Measurements from ENCODE around the gene ZFAND4. TPM values are rescaled to one million over a fixed set of nuclear protein-coding genes. Genes with fewer than 3 reads are reported as not detected.

The ZFAND4 gene
- total and polyA plus RNA-seq, 9 of the 15 experiments (the other 6 are each of a cell fraction or from before 2014, with no cell fraction given), result 0.42 to 3.0 (median 1.5) TPM

DNA sequence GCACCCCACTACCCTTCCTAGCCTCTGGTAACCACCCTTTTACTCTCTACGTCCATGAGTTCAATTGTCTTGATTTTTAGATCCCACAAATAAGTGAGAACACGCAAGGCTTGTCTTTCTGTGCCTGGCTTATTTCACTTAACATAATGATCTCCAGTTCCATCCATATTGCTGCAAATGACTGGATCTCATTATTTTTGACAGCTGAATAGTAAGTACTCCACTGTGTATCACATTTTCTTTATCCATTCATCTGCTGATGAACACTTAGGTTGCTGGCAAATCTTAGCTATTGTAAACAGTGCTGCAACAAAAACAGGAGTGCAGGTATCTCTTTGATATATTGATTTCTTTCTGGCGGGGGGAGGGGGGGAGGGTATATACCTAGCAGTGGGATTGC, 106.2 kb downstream of the ZFAND4 start (continued):
- TF ChIP-seq ZSCAN29 (IDR thresholded peaks at IDR 0.05), result no peak
- no peak for TF ChIP-seq MTA2 (IDR thresholded peaks at IDR 0.05; ENCODE audit: low read depth)
- no peak for TF ChIP-seq ZNF263 (CRISPR knock-in tag; IDR thresholded peaks at IDR 0.05; ENCODE audit: borderline replicate concordance)
- no peak for TF ChIP-seq ZNF699 (CRISPR knock-in tag; IDR thresholded peaks at IDR 0.05; ENCODE audit: insufficient replicate concordance)
- TF ChIP-seq NEUROD1 (IDR thresholded peaks at IDR 0.05; ENCODE audit: borderline replicate concordance, low read depth, low read length, partially characterized antibody), result no peak
- TF ChIP-seq ESRRB (CRISPR knock-in tag; IDR thresholded peaks at IDR 0.05; ENCODE audit: borderline replicate concordance), result no peak
- TF ChIP-seq ZNF24 (IDR thresholded peaks at IDR 0.05), result no peak
- no peak for TF ChIP-seq THRA (IDR thresholded peaks at IDR 0.05)

Other genes starting within 250 kb of the ZFAND4 start
- 24.1 and 24.8 TPM in 2 replicates for gene WASHC2C, start 54.5 kb upstream of the ZFAND4 start, total RNA-seq (2014; rRNA removed)
- gene WASHC2C, start 54.5 kb upstream of the ZFAND4 start, total RNA-seq (2014; rRNA removed; fragmentation: Illumina TruSeq; extraction: Trizol), result 25.1 and 27.8 TPM in 2 replicates
- 36.8 and 37.7 TPM in 2 replicates for gene WASHC2C, start 54.5 kb upstream of the ZFAND4 start, total RNA-seq (2015; rRNA removed; fragmentation: Illumina TruSeq; extraction: Trizol)
- gene WASHC2C, start 54.5 kb upstream of the ZFAND4 start, total RNA-seq (2021), result 25.9 and 28.4 TPM in 2 replicates
- 17.5 and 20.9 TPM in 2 replicates for gene WASHC2C, start 54.5 kb upstream of the ZFAND4 start, polyA plus RNA-seq (2011; rRNA removed)
- 24.4 and 28.4 TPM in 2 replicates for gene WASHC2C, start 54.5 kb upstream of the ZFAND4 start, polyA plus RNA-seq (2014; fragmentation: Illumina TruSeq; extraction: Trizol)
- 1 to 10 TPM; 3.2 to 5.3 TPM for gene WASHC2C, start 54.5 kb upstream of the ZFAND4 start, polyA plus RNA-seq (2014; fragmentation: Nextera tagmentation; extraction: Ambion mirVana)
- 18.3 and 21.6 TPM in 2 replicates for gene WASHC2C, start 54.5 kb upstream of the ZFAND4 start, polyA plus RNA-seq (2014; rRNA removed)
- gene AGAP4, start 174.7 kb upstream of the ZFAND4 start, total RNA-seq (2014; rRNA removed), result 11.9 and 14.2 TPM in 2 replicates
- 13.7 and 16.7 TPM in 2 replicates for gene AGAP4, start 174.7 kb upstream of the ZFAND4 start, total RNA-seq (2014; rRNA removed; fragmentation: Illumina TruSeq; extraction: Trizol)
- gene AGAP4, start 174.7 kb upstream of the ZFAND4 start, total RNA-seq (2015; rRNA removed; fragmentation: Illumina TruSeq; extraction: Trizol), result 15.1 and 18.0 TPM in 2 replicates
- gene AGAP4, start 174.7 kb upstream of the ZFAND4 start, total RNA-seq (2021), result 20.8 and 22.0 TPM in 2 replicates
- 41.6 and 46.6 TPM in 2 replicates for gene AGAP4, start 174.7 kb upstream of the ZFAND4 start, polyA plus RNA-seq (2011; rRNA removed)
- 17.5 and 18.0 TPM in 2 replicates for gene AGAP4, start 174.7 kb upstream of the ZFAND4 start, polyA plus RNA-seq (2014; fragmentation: Illumina TruSeq; extraction: Trizol)
- gene AGAP4, start 174.7 kb upstream of the ZFAND4 start, polyA plus RNA-seq (2014; fragmentation: Nextera tagmentation; extraction: Ambion mirVana), result 1 to 10 TPM; 1.5 to 6.0 TPM
- 22.7 and 26.6 TPM in 2 replicates for gene AGAP4, start 174.7 kb upstream of the ZFAND4 start, polyA plus RNA-seq (2014; rRNA removed)